Type B pancreatic cell (in vitro differentiated cells): ENCODE measurements around the gene OR4A5. TPM values are rescaled to one million over a fixed set of nuclear protein-coding genes. Genes with fewer than 3 reads are reported as not detected.
"Not testable (repeated sequence)": the region's sequence is repeated elsewhere in the genome, so short reads cannot be mapped to it uniquely, and the experiment has no call there.

Experiments used
- DNase-seq: peaks from one replicate; pipeline ENCODE4 v3.0.0; 2021; ENCODE audit warnings: mixed read lengths; ENCODE audit not compliant: unreplicated experiment; ENCODE audit errors: extremely low spot score
- H3K27ac Mint-ChIP-seq: 2 replicates; pipeline ENCODE4 v1.8.0; 2021; ENCODE audit warnings: mild to moderate bottlenecking, mixed read lengths
- H3K27me3 Mint-ChIP-seq: 2 replicates; pipeline ENCODE4 v1.8.0; 2021; ENCODE audit warnings: mixed read lengths
- H3K36me3 Mint-ChIP-seq: 2 replicates; pipeline ENCODE4 v1.8.0; 2021; ENCODE audit warnings: mixed read lengths
- H3K4me1 Mint-ChIP-seq: one replicate; pipeline ENCODE4 v1.8.0; 2021; ENCODE audit warnings: mixed read lengths; ENCODE audit not compliant: unreplicated experiment
- H3K4me3 Mint-ChIP-seq: 2 replicates; pipeline ENCODE4 v1.8.0; 2021; ENCODE audit warnings: mild to moderate bottlenecking, mixed read lengths
- H3K9me3 Mint-ChIP-seq: 2 replicates; pipeline ENCODE4 v1.8.0; 2021; ENCODE audit warnings: mixed read lengths
- long read RNA-seq: library from polyadenylated mRNA; unstranded; transcript quantifications from one replicate; pipeline ENCODE4 v2.0.0, GENCODE V29; 2020
- total RNA-seq: library from RNA; stranded (reverse); gene quantifications from 2 replicates; pipeline ENCODE4 v1.2.1, GENCODE V29; 2021; ENCODE audit warnings: low replicate concordance

Gene OR4A5, protein sequence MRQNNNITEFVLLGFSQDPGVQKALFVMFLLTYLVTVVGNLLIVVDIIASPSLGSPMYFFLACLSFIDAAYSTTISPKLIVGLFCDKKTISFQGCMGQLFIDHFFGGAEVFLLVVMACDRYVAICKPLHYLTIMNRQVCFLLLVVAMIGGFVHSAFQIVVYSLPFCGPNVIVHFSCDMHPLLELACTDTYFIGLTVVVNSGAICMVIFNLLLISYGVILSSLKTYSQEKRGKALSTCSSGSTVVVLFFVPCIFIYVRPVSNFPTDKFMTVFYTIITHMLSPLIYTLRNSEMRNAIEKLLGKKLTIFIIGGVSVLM
- not detected in 2 replicates for total RNA-seq
- long read RNA-seq: 0 reads

DNA sequence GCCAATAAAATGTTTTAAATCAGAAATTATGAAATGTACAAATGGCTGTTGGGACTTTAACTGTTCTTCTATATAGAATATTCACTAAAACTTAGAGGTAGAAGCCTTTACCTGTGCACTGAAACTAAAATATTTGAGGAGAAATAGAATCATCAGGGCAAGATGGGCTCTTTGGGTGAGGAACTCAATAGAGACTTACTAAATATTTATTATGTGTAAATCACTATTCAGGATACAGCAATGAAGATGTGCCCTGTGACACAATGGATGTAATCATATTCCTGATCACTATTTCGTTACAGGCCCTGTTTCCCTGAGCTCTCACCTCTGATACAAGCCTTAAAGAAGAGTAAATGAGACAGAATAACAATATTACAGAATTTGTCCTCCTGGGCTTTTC lies at the start of gene OR4A5:
Gene OR4A5 (plus strand): TSS at position 301 of the 400 bp plus-strand sequence. CDS start 53 bp downstream, at position 354.
- not testable (repeated sequence) for H3K9me3 Mint-ChIP-seq, DNase-seq, H3K27ac Mint-ChIP-seq, H3K4me3 Mint-ChIP-seq, H3K4me1 Mint-ChIP-seq, H3K27me3 Mint-ChIP-seq, H3K36me3 Mint-ChIP-seq

DNA sequence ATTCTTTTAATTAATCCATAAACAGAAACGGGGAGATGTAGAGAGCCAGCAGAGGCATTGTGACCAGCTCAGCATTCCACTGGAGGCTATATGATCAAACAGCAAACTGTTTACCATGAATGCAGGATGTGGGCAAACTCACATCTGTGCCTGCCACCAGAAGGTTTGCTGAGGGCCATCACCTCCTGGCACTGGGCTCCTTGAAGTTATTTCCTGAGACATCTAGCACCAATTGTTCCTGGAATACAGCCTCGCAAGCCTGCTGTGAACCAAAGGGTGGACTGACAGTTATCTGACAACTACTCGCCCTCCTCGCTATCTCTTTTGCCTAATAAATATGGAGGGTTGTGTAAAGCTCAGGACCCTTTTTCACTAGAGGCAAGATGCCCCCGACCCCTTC lies 13.5 kb downstream of the OR4A5 start:
- H3K4me3 Mint-ChIP-seq, H3K9me3 Mint-ChIP-seq, H3K27me3 Mint-ChIP-seq, DNase-seq, H3K4me1 Mint-ChIP-seq, H3K36me3 Mint-ChIP-seq, H3K27ac Mint-ChIP-seq: not testable (repeated sequence)

Other genes starting within 250 kb of the OR4A5 start
- gene OR4C46, start 102.8 kb upstream of the OR4A5 start, total RNA-seq: not detected in 2 replicates